Nephron (organoid): ENCODE data around the gene AQP4.

Source experiments
- H3K27ac Mint-ChIP-seq, 3 experiments: 2 replicates each; pipeline ENCODE4 v1.8.0; 2020; ENCODE audit warnings: mixed read lengths in 3 of 3, mild to moderate bottlenecking in 2 of 3, moderate library complexity in 1 of 3
- H3K27me3 Mint-ChIP-seq: 2 replicates; pipeline ENCODE4 v1.8.0; 2021; ENCODE audit warnings: low read depth, mild to moderate bottlenecking, moderate library complexity, mixed read lengths
- H3K36me3 Mint-ChIP-seq: 2 replicates; pipeline ENCODE4 v1.8.0; 2020; ENCODE audit warnings: low read depth, mixed read lengths
- H3K4me1 Mint-ChIP-seq: 2 replicates; pipeline ENCODE4 v1.8.0; 2020; ENCODE audit warnings: mixed read lengths
- H3K4me3 Mint-ChIP-seq, 3 experiments: 2 replicates each; pipeline ENCODE4 v1.8.0; 2020; ENCODE audit warnings: mild to moderate bottlenecking in 3 of 3, mixed read lengths in 3 of 3, moderate library complexity in 2 of 3
- H3K9me3 Mint-ChIP-seq: 2 replicates; pipeline ENCODE4 v1.8.0; 2020; ENCODE audit warnings: mixed read lengths
- TF ChIP-seq, protein P1 (sequence below), 3 experiments: fragments of 200-600 bp; sonication (generic); IDR thresholded peaks; one replicate each; pipeline ENCODE4 v1.5.0; 2021; ENCODE audit warnings: antibody characterized with exemption in 3 of 3; ENCODE audit not compliant: unreplicated experiment in 3 of 3

Gene AQP4

DNA sequence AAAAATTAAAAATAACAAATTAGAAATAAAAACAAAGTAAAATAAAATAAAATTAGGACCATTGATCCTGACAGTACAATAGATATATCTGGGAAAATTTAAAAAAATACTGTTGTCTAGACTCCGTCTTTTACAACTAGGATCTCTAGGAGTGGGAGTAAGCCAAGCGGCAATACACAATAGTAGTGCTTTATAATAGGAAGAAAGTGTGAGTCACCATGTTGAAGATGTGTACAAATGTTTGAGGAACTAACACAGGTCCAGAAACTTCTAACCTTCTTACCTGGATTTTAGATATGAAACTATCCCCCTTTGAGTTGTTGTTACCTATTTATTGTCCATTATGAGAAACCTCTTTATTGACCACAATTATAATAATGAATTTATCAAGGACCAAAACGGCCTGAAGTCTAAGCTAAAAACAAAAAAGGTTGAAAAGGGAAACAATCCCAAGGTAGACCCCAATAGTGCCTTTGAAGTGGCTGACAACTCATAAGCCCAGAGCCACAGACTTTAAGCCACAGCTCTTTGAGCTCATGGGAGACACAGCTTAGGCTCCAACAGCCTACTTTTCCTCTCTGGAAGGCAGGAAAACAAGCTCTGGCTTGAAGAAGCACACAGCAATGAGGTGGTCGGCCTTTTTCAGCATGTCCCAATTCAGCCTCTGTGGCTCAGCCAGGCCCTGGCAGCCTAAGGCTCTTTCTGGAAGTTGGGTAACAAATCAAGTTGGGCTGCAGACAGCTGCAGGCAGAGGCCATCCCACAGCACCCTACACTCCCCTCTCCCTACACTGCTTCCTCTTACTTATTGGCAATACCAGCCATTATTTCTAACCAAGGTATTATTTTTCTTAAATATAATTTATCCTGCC, 62.9 kb downstream of the AQP4 start:
- H3K27ac Mint-ChIP-seq: no peak overlapping the region

More for the DNA sequence above, 62.9 kb downstream of the AQP4 start:
- Mint-ChIP-seq H3K4me1 (peaks cover 5% of the 10 kb centered on the region), H3K9me3 (peaks cover 26% of the 10 kb centered on the region), H3K27me3 (no peaks in the 10 kb centered on the region), H3K36me3 (peaks cover 5% of the 10 kb centered on the region), H3K4me3 (no peak overlapping the region)
- TF ChIP-seq, protein P1, sequence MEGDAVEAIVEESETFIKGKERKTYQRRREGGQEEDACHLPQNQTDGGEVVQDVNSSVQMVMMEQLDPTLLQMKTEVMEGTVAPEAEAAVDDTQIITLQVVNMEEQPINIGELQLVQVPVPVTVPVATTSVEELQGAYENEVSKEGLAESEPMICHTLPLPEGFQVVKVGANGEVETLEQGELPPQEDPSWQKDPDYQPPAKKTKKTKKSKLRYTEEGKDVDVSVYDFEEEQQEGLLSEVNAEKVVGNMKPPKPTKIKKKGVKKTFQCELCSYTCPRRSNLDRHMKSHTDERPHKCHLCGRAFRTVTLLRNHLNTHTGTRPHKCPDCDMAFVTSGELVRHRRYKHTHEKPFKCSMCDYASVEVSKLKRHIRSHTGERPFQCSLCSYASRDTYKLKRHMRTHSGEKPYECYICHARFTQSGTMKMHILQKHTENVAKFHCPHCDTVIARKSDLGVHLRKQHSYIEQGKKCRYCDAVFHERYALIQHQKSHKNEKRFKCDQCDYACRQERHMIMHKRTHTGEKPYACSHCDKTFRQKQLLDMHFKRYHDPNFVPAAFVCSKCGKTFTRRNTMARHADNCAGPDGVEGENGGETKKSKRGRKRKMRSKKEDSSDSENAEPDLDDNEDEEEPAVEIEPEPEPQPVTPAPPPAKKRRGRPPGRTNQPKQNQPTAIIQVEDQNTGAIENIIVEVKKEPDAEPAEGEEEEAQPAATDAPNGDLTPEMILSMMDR (IDR thresholded peaks at IDR 0.05; ENCODE audit: unreplicated experiment in 3 of 3): no peak
